ENCODE data around the gene PARD3.
"Not testable (repeated sequence)": the region's sequence is repeated elsewhere in the genome, so short reads cannot be mapped to it uniquely, and the experiment has no call there.

Gene PARD3

GRCh38 chr10:34677132-34677531 lies 138.0 kb downstream of the PARD3 start:
- no peak for DNase-seq

GRCh38 chr10:34674176-34674575 lies 140.9 kb downstream of the PARD3 start:
- DNase-seq: no peak

GRCh38 chr10:34670081-34670480 lies 145.0 kb downstream of the PARD3 start:
- DNase-seq: no peak

GRCh38 chr10:34669079-34669478 lies 146.0 kb downstream of the PARD3 start:
- DNase-seq: no peak

- DNase-seq: no peak
These were observed 147.9 kb downstream of the PARD3 start for GRCh38 chr10:34667177-34667576.

GRCh38 chr10:34666008-34666704 lies 148.9 kb downstream of the PARD3 start:
- peak; percentile 50 for DNase-seq

GRCh38 chr10:34664706-34665105 lies 150.4 kb downstream of the PARD3 start:
- no peak for DNase-seq

- no peak for DNase-seq
These were observed 153.5 kb downstream of the PARD3 start for GRCh38 chr10:34661580-34661979.

GRCh38 chr10:34658934-34659333 lies 156.2 kb downstream of the PARD3 start:
- DNase-seq: no peak

- DNase-seq: no peak
These were observed 158.4 kb downstream of the PARD3 start for GRCh38 chr10:34656661-34657060.

GRCh38 chr10:34655286-34656170 lies 159.6 kb downstream of the PARD3 start:
- peak; percentile 21 for DNase-seq

GRCh38 chr10:34654211-34654610 lies 160.9 kb downstream of the PARD3 start:
- no peak for DNase-seq

GRCh38 chr10:34653530-34653929 lies 161.6 kb downstream of the PARD3 start:
- no peak for DNase-seq

GRCh38 chr10:34651416-34652195 lies 163.5 kb downstream of the PARD3 start:
- no peak for DNase-seq

GRCh38 chr10:34650156-34650555 lies 164.9 kb downstream of the PARD3 start:
- DNase-seq: no peak

- no peak for DNase-seq
These were observed 165.7 kb downstream of the PARD3 start for GRCh38 chr10:34649385-34649784.

GRCh38 chr10:34648919-34649318 lies 166.2 kb downstream of the PARD3 start:
- no peak for DNase-seq

GRCh38 chr10:34647875-34648865 lies 166.9 kb downstream of the PARD3 start:
- DNase-seq: no peak

GRCh38 chr10:34647160-34647559 lies 167.9 kb downstream of the PARD3 start:
- no peak for DNase-seq

- no peak for DNase-seq
These were observed 168.8 kb downstream of the PARD3 start for GRCh38 chr10:34646331-34646730.

- DNase-seq: not testable (repeated sequence)
These were observed 170.3 kb downstream of the PARD3 start for GRCh38 chr10:34644815-34645214.

- DNase-seq: no peak
These were observed 170.9 kb downstream of the PARD3 start for GRCh38 chr10:34644224-34644623.

All from NCI-H446 treated with DMSO at 0.1 percent for 48 hours (cell line).